AG04450 (cell line): Measurements from ENCODE around the gene LRMDA. TPM values are rescaled to one million over a fixed set of nuclear protein-coding genes. Genes with fewer than 3 reads are reported as not detected.
"Not testable (repeated sequence)": the region's sequence is repeated elsewhere in the genome, so short reads cannot be mapped to it uniquely, and the experiment has no call there.

Experiments used
- CTCF ChIA-PET: fragments of 300-600, 350-600 bp; formaldehyde crosslinking; extraction: SDS; loops from one replicate; lab custom pipeline; 2022; ENCODE audit warnings: antibody characterized with exemption, inconsistent platforms; lab: Charles Lee
- POLR2A ChIA-PET: fragments of 350-600 bp; formaldehyde crosslinking; extraction: SDS; loops from one replicate; lab custom pipeline; 2021; ENCODE audit warnings: antibody characterized with exemption, inconsistent platforms; lab: Yijun Ruan, JAX
- DNase-seq: peaks from one replicate; pipeline ENCODE4 v3.0.0-alpha.2; 2011; ENCODE audit warnings: low read depth, low spot score
- H3K27ac ChIP-seq: one replicate; pipeline ENCODE4 v1.5.1; 2012; ENCODE audit warnings: low read depth, low read length, control low read depth
- H3K27me3 ChIP-seq: one replicate; pipeline ENCODE4 v1.6.0; 2012; ENCODE audit warnings: low read length; ENCODE audit not compliant: control insufficient read depth, insufficient read depth
- H3K4me3 ChIP-seq: 2 replicates; pipeline ENCODE4 v1.5.1; 2011; ENCODE audit warnings: mild to moderate bottlenecking, low read depth, low read length, control low read depth
- H3K9me3 ChIP-seq: 2 replicates; pipeline ENCODE4 v1.5.1; 2012; ENCODE audit warnings: low read length; ENCODE audit not compliant: control insufficient read depth, insufficient read depth
- CTCF ChIP-seq: IDR thresholded peaks from 2 replicates; pipeline ENCODE4 v1.5.1; 2011; ENCODE audit warnings: low read depth, low read length, control low read depth, inconsistent platforms
- polyA plus RNA-seq: library from polyadenylated mRNA; depleted of rRNA; stranded (reverse); fragments of >200 nt; gene quantifications from 2 replicates; pipeline ENCODE4 v1.2.3, GENCODE V29; 2011; rRNA removed
- small RNA-seq: library from RNA; depleted of rRNA; stranded (forward); fragments of <200 nt; gene quantifications from one replicate; pipeline ENCODE3, GENCODE V24; 2012; ENCODE audit warnings: low read depth; ENCODE audit not compliant: insufficient read length

LRMDA gene
- polyA plus RNA-seq, 1 experiment, result 0.12 TPM

DNA sequence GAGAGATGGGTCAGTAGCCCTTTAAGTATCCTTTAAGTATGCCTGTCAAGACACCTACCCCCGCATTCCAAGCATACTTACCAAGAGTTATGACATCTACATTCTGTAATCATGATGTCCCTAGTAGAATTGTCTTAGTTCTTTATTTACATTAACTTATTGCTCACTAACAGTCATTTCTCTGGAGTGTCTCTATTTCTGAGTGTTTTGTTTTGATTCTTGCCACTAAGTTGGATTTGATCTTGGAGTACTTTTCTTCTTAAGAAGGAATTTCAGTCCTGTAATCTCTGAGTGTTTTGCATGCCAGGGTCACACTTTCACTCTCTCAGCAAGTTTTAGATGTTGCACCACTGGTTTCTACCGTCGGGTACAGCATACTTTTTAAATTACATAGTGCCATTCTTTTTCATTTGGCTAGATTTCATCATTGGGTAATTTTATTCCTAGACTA lies 1152.3 kb downstream of the LRMDA start:
- CTCF ChIA-PET, result no interaction called here
- no peaks in the 10 kb centered on the region for H3K9me3 ChIP-seq
- peak; percentile 66 for DNase-seq
- H3K4me3 ChIP-seq, result no peak overlapping the region
- no peaks in the 10 kb centered on the region for H3K27me3 ChIP-seq
- POLR2A ChIA-PET, result interaction anchor here (0.9 to 1.3 kb wide), 5 partner anchors 24 to 332 kb away, joined by 3 to 9 read pairs (median 5); no protein-coding TSS in a partner anchor
- no peak for TF ChIP-seq CTCF
- H3K27ac ChIP-seq, result no peak overlapping the region

GRCh38 chr10:76584466-76584865 lies 1153.0 kb downstream of the LRMDA start:
- H3K4me3 ChIP-seq, CTCF ChIA-PET: not testable (repeated sequence)
- POLR2A ChIA-PET, result interaction anchor here (0.9 to 1.3 kb wide), 4 partner anchors 25 to 332 kb away, joined by 3 to 9 read pairs (median 5); no protein-coding TSS in a partner anchor

More at GRCh38 chr10:76584466-76584865, 1153.0 kb downstream of the LRMDA start:
- not testable (repeated sequence) for H3K9me3 ChIP-seq, H3K27ac ChIP-seq, DNase-seq, H3K27me3 ChIP-seq

Small RNAs within 50 kb of the gene (small RNA-seq; reads per million reads assigned to genes)
- gene MIR606 (not detected), gene RN7SL518P (not detected), gene RNU6-673P (not detected)

Other genes with a start within 250 kb of the LRMDA start
- gene VDAC2, start 220.8 kb upstream of the LRMDA start, polyA plus RNA-seq, result 154 and 201 TPM in 2 replicates
- 2.0 and 2.3 TPM in 2 replicates for gene COMTD1, start 195.7 kb upstream of the LRMDA start, polyA plus RNA-seq
- 2.5 and 3.3 TPM in 2 replicates for gene ZNF503, start 29.9 kb upstream of the LRMDA start, polyA plus RNA-seq